ENCODE data around the gene RAP1GAP2.

RAP1GAP2 gene

GRCh38 chr17:2853283-2854142, 57.3 kb downstream of the RAP1GAP2 start:
- peak; percentile 42 to 58 for ATAC-seq

- peak in 1 of 2 donors; percentile 11 for ATAC-seq
Measured at GRCh38 chr17:2854143-2855055, 58.2 kb downstream of the RAP1GAP2 start.

- no peak for ATAC-seq
Measured at GRCh38 chr17:2855063-2855600, 58.9 kb downstream of the RAP1GAP2 start.

- ATAC-seq, result no peak
Measured at GRCh38 chr17:2856727-2857126, 60.5 kb downstream of the RAP1GAP2 start.

DNA sequence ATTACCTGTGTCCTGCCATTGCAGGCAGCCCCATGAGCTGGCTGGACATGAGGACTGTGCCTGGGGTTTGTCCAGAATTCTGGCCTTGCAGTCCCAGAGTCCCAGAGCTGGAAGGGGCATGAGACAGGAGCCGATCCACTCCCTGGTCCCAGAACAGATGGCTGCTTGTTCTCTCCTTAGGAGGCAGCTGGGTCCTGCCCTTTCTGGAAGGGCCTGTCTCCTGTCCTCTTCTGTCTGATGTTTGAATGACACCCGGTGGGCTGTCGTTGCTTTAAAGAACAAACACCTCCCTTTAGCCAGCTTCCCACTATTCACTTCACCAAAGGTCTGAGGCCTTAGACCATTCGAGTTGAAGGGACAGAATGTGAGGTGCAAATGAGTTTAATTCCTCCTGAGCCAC, 63.8 kb downstream of the RAP1GAP2 start:
- ATAC-seq, result no peak

DNA sequence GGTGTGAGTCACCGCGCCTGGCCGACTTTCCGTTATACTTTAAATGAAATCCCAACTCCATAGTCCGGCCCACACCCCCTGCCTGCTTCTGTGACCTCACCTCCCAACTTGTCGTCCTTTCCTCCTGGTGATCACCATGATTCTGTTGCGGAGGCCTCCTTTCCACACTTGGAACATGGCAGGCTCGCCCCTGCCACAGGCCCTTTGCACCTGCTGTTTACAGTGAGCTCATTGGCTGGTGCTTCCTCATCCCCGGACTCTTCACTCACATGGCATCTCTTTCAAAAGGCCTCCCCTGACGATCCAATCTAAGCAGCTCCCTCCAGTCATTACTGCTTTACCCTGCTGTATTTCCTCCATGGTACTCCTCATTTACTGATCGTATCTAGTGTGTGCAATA, 64.6 kb downstream of the RAP1GAP2 start:
- no peak for ATAC-seq

GRCh38 chr17:2862197-2862596, 66.0 kb downstream of the RAP1GAP2 start:
- ATAC-seq, result no peak

DNA sequence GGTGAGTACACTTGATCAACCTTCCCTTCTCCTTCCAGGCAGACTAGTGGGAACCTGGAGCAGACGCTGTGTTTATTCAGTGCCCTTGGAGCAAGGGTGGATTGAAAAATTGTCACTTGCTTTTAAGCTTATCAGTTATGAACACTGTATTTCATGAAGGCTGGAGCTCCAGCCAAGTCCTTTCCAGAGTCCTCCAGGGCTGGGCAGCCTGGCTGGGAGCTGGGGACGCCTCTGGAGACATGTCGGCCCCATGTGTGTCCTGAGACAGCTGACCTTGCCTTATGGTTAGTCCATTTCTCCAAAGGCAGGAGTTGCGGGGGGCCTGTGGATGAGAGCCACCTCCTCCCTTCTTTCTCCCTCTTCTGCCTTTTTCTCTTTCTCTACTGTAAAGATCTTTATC, 67.0 kb downstream of the RAP1GAP2 start:
- ATAC-seq, result no peak

GRCh38 chr17:2865228-2865627, 69.0 kb downstream of the RAP1GAP2 start:
- ATAC-seq, result no peak

DNA sequence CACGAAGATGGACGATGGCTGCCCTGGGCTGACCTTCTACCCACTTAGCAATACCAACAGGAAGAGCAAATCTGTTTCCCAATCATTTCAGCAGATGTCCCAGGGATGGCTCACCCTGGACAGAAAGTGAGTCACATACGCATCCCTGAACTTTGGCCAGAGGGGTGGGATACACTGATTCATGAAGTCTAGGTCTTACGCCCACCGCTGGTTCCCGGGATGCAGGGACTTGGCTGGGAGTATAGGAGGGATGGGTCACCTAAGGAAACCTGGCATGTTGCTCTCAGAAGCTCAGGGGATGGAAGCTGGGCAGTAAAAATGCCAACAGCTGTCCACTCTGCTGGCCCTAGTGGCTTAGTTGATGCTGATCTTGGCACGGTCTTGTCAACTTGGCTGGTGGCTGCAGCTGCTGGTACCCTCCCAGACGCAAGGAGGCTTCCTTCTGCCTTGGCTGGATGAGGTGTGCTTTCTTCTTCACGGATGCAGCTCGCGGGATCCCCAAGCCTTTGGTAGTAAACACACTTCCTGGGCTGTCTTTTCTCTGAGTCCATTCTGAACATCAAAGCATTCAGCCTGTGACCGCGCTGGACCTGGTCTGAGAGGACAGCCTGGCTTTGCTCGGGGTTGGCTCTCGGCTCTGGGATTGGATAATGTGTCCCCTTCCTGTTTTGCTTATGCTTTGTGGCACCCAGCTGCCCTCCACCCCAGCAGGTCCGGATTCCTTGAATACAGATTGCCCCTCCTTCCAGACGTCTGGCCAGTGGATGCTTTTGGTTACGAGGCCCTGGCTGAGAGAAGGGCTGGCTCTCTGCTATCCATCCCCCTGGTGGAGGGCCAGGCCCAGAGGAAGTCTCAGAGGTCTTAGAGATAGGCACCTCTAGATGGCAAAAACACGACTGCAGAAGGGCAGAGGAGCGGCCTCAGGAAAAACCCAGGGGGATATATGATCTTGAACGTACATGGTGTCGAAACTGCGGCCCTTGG, 71.5 kb downstream of the RAP1GAP2 start:
- no peak for ATAC-seq

DNA sequence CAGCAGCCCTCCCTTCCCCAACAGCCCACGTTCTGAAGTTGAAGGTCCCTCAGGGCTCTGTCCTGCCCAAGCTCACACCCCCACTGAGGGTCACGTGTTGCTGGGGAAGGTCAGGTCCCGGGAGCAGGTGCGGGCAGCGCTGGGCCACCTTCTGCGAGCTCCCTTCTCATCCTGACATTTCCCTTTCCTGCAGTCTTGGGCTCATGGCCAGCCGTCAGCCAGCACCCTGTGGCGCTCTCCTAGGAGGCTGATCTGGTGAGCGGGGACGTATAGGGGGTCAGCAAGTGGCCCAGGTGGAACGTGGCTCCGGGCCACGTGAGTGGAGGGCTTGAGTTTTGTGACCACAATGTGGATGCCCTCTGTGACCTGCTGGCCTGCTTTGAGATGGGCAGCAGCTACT, 73.4 kb downstream of the RAP1GAP2 start:
- no peak for ATAC-seq

- no peak for ATAC-seq
Measured at GRCh38 chr17:2871205-2871604, 75.0 kb downstream of the RAP1GAP2 start.

- ATAC-seq, result no peak
Measured at GRCh38 chr17:2871720-2872119, 75.5 kb downstream of the RAP1GAP2 start.

- ATAC-seq, result no peak
Measured at GRCh38 chr17:2872282-2872681, 76.0 kb downstream of the RAP1GAP2 start.

GRCh38 chr17:2874189-2874686, 78.0 kb downstream of the RAP1GAP2 start:
- ATAC-seq, result no peak

DNA sequence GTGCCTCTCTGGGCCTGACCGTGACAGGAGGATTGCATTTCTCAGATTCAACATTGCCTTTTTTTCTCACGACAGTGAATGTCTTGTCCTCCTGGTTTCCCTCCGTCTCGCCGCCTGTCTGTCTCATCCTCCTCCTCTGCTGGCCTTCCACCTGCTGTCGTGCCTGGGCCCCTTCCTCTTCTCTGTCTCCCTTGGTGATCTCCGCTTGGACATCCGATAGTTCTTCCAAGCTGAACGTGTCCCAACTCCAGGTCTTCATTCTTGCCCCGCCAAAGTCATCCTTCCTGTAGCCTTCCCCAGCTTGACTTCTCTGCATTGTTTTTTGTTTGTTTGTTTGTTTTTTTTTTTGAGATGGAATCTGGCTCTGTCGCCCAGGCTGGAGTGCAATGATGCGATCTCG, 79.4 kb downstream of the RAP1GAP2 start:
- ATAC-seq, result no peak

DNA sequence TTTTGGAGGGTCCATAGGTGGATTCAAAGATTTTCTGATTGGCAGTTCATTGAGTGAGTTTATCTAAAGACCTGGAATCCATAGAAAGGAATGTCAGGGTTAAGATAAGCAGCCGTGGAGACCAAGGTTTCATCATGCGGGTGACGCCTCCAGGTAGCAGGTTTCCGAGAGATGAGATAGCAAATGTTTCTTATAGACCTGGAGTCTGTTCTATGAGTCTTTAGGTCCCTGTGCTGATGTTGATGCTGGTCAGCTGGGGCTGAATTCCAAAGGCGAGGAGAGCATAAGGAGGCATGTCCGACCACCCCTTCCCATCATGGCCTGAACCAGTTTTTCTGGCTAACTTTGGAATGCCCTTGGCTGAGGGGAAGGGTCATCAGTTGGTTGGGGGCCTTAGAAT, 80.2 kb downstream of the RAP1GAP2 start:
- no peak for ATAC-seq

- no peak for ATAC-seq
Measured at GRCh38 chr17:2878751-2879254, 82.6 kb downstream of the RAP1GAP2 start.

- ATAC-seq, result no peak
Measured at GRCh38 chr17:2880050-2880449, 83.8 kb downstream of the RAP1GAP2 start.

GRCh38 chr17:2881295-2881694, 85.1 kb downstream of the RAP1GAP2 start:
- no peak for ATAC-seq

GRCh38 chr17:2883544-2884213, 87.4 kb downstream of the RAP1GAP2 start:
- no peak for ATAC-seq
